ENCODE results near the gene FARP1. TPM values are rescaled to one million over a fixed set of nuclear protein-coding genes. Genes with fewer than 3 reads are reported as not detected.

Gene FARP1
- total and polyA plus RNA-seq, 2 of the 13 experiments (the other 11 are each of a cell fraction or from before 2014, with no cell fraction given): 70.6 to 126 TPM

- POLR2A ChIA-PET: no interaction called here
- H4K20me1 ChIP-seq (ENCODE audit: insufficient read depth, low read length): peaks cover 17% of the 10 kb centered on the region
- no peaks in the 10 kb centered on the region for H3K9me3 ChIP-seq (ENCODE audit: low read length)
- H3K36me3 ChIP-seq (replicated peaks in 1 of 2; ENCODE audit: control insufficient read depth in 1 of 2, insufficient read depth in 2 of 2, low read length in 2 of 2): peaks cover 26 to 68% of the 10 kb centered on the region in 2 experiments
- BruUV-seq (replicated peaks): no TSS peak
- WGBS (ENCODE audit: low lambda C conversion rate): 86% methylated on average over 14 of the region's 14 CpGs
- in situ Hi-C loops (cut with HindIII; ENCODE audit: extremely low pct_ligation_motif_present, low pct_unique_long_range_greater_than_20kb): no loop called here
- no peak overlapping the region for H3K4me3 ChIP-seq (replicated peaks in 1 of 3; ENCODE audit: insufficient read depth in 1 of 3, low read depth in 2 of 3, low read length in 3 of 3)
- DNase-seq (ENCODE audit: low spot score) (peak; percentile 19), FAIRE-seq (no peak), ATAC-seq (peak; percentile 16)
- H3K4me2 ChIP-seq (ENCODE audit: low read depth, low read length): no peak overlapping the region
- no peak overlapping the region for H3K9ac ChIP-seq (ENCODE audit: insufficient read depth, low read depth, low read length)
- intact Hi-C loops (cut with micrococcal nuclease; ENCODE audit: unreplicated experiment): no loop called here
- CTCF ChIA-PET (ENCODE audit: low intra/inter-chr PET ratio, low total read pairs): no interaction called here
- no peaks in the 10 kb centered on the region for H3K27me3 ChIP-seq (ENCODE audit: control insufficient read depth in 1 of 2, insufficient read depth in 2 of 2, low read length in 2 of 2)
- H3K27ac ChIP-seq (ENCODE audit: extremely low read length, insufficient read depth, low read length): peak overlapping the region; percentile 14
- H2AFZ ChIP-seq (ENCODE audit: low read length): no peak overlapping the region
- H3K4me1 ChIP-seq (ENCODE audit: insufficient read depth, low read length): peaks cover 23% of the 10 kb centered on the region
- H3K79me2 ChIP-seq (ENCODE audit: insufficient read depth, low read length): no peaks in the 10 kb centered on the region
- no peak for TF ChIP-seq SRF (IDR thresholded peaks at IDR 0.05; ENCODE audit: low read depth, low read length)
- peak; percentile 55 for TF ChIP-seq PHF5A (CRISPR knock-in tag; IDR thresholded peaks at IDR 0.05; ENCODE audit: low read depth, unreplicated experiment)
- no peak for TF ChIP-seq ZNF83 (CRISPR knock-in tag; IDR thresholded peaks at IDR 0.05; ENCODE audit: borderline replicate concordance)
- TF ChIP-seq NFYB (CRISPR knock-in tag; IDR thresholded peaks at IDR 0.05): no peak
- no peak for TF ChIP-seq TRIM24 (CRISPR knock-in tag; IDR thresholded peaks at IDR 0.05)
- peak; percentile 98 for TF ChIP-seq RBM22 (optimal IDR thresholded peaks at IDR 0.05; ENCODE audit: low read length)
- no peak for TF ChIP-seq HNF1A (IDR thresholded peaks at IDR 0.05; ENCODE audit: low read depth)
- TF ChIP-seq HNF1A (CRISPR knock-in tag; IDR thresholded peaks at IDR 0.05; ENCODE audit: borderline replicate concordance): no peak
- no peak for TF ChIP-seq PTBP1 (IDR thresholded peaks at IDR 0.05; ENCODE audit: low read depth, low read length, poor library complexity, severe bottlenecking)
- no peak for TF ChIP-seq ZNF607 (CRISPR knock-in tag; IDR thresholded peaks at IDR 0.05; ENCODE audit: borderline replicate concordance)
- no peak for TF ChIP-seq SUZ12 (IDR thresholded peaks at IDR 0.05; ENCODE audit: low read depth, low read length)
- no peak for TF ChIP-seq ZFP41 (CRISPR knock-in tag; IDR thresholded peaks at IDR 0.05; ENCODE audit: borderline replicate concordance)
- no peak for TF ChIP-seq CENPX (CRISPR knock-in tag; IDR thresholded peaks at IDR 0.05)
- TF ChIP-seq KAT2B (IDR thresholded peaks at IDR 0.05; ENCODE audit: borderline replicate concordance, low read depth, low read length): no peak
- TF ChIP-seq ZNF713 (CRISPR knock-in tag; IDR thresholded peaks at IDR 0.05): 0 out of 2 replicates have a peak, but pooled peaks have one; percentile 43
- TF ChIP-seq IRF2 (CRISPR knock-in tag; IDR thresholded peaks at IDR 0.05): no peak
- TF ChIP-seq POLR2A (IDR thresholded peaks at IDR 0.05; ENCODE audit: insufficient read depth in 1 of 2, low read depth in 2 of 2, low read length in 2 of 2): peak in 1 of 2 experiments; percentile 59; a peak in 3 of 4 replicates
- TF ChIP-seq ZBTB4 (CRISPR knock-in tag; IDR thresholded peaks at IDR 0.05; ENCODE audit: borderline replicate concordance): 0 out of 2 replicates have a peak, but pooled peaks have one; percentile 55
- no peak for TF ChIP-seq ZNF776 (CRISPR knock-in tag; IDR thresholded peaks at IDR 0.05)
- TF ChIP-seq HDAC6 (IDR thresholded peaks at IDR 0.05; ENCODE audit: low read depth, low read length): no peak
These were observed 307.7 kb downstream of the FARP1 start for GRCh38 chr13:98450539-98451111.

Measured in HepG2 (cell line).